Suppressor macrophage (primary cell): ENCODE results near the gene DCANP1.
A peak's percentile ranks its signal among the peaks of the same experiment; 100 is the strongest.

Experiments used
- DNase-seq, 4 experiments: peaks; one replicate each; pipeline ENCODE4 v3.0.0-alpha.2; 2020 to 2022

The DCANP1 gene

GRCh38 chr5:135478938-135479337 lies 31.8 kb upstream of the DCANP1 start:
- no peak for DNase-seq

GRCh38 chr5:135477613-135478066 lies 30.5 kb upstream of the DCANP1 start:
- no peak for DNase-seq

GRCh38 chr5:135476615-135477581 lies 29.8 kb upstream of the DCANP1 start:
- no peak for DNase-seq

- DNase-seq: no peak
Measured at GRCh38 chr5:135473956-135474670, 27.0 kb upstream of the DCANP1 start.

GRCh38 chr5:135472141-135472540 lies 25.0 kb upstream of the DCANP1 start:
- no peak for DNase-seq

GRCh38 chr5:135471726-135472125 lies 24.6 kb upstream of the DCANP1 start:
- no peak for DNase-seq

GRCh38 chr5:135469911-135470310 lies 22.8 kb upstream of the DCANP1 start:
- no peak for DNase-seq

- DNase-seq: no peak
Measured at GRCh38 chr5:135468541-135468940, 21.4 kb upstream of the DCANP1 start.

GRCh38 chr5:135467871-135468485 lies 20.8 kb upstream of the DCANP1 start:
- no peak for DNase-seq

- DNase-seq: no peak
Measured at GRCh38 chr5:135467051-135467625, 20.0 kb upstream of the DCANP1 start.

- DNase-seq: peak; percentile 81 to 93 (median 90)
Measured at GRCh38 chr5:135466178-135467050, 19.3 kb upstream of the DCANP1 start.

- DNase-seq: no peak
Measured at GRCh38 chr5:135465391-135466122, 18.4 kb upstream of the DCANP1 start.

- peak; percentile 77 to 86 (median 80) for DNase-seq
Measured at GRCh38 chr5:135462304-135462703, 15.2 kb upstream of the DCANP1 start.

GRCh38 chr5:135461481-135462151 lies 14.5 kb upstream of the DCANP1 start:
- no peak for DNase-seq

- no peak for DNase-seq
Measured at GRCh38 chr5:135460246-135461033, 13.3 kb upstream of the DCANP1 start.

GRCh38 chr5:135458921-135459331 lies 11.8 kb upstream of the DCANP1 start:
- peak in 3 of 4 experiments; percentile 40 to 56 (median 52) for DNase-seq

GRCh38 chr5:135458356-135458755 lies 11.2 kb upstream of the DCANP1 start:
- no peak for DNase-seq

- peak; percentile 72 to 87 (median 80) for DNase-seq
Measured at GRCh38 chr5:135457424-135458071, 10.4 kb upstream of the DCANP1 start.
